PFSK-1 (cell line): ENCODE measurements around the gene HOXC4.

ENCODE experiments used
- FOXP2 ChIP-seq: optimal IDR thresholded peaks from 2 replicates; pipeline ENCODE3; 2011; ENCODE audit warnings: borderline replicate concordance, control low read depth, inconsistent platforms; ENCODE audit not compliant: insufficient read depth; ENCODE audit errors: extremely low read length, extremely low read depth
- POLR2AphosphoS5 ChIP-seq: IDR thresholded peaks from 2 replicates; pipeline ENCODE4 v1.6.1; 2012; ENCODE audit warnings: low read depth, mild to moderate bottlenecking, control low read depth, low read length, moderate library complexity
- SIN3A ChIP-seq: IDR thresholded peaks from 2 replicates; pipeline ENCODE4 v1.6.1; 2012; ENCODE audit warnings: mild to moderate bottlenecking, low read length, moderate library complexity, borderline replicate concordance; ENCODE audit not compliant: insufficient read depth
- TAF1 ChIP-seq: IDR thresholded peaks from 2 replicates; pipeline ENCODE4 v1.6.1; 2012; ENCODE audit warnings: low read length, control low read depth, borderline replicate concordance; ENCODE audit not compliant: insufficient read depth
- TF ChIP-seq, protein P1 (sequence below), 2 experiments: IDR thresholded peaks; 2 replicates each; pipeline versions ENCODE4 v1.6.1 to v1.8.0; 2011 to 2012; ENCODE audit warnings: low read depth in 2 of 2, low read length in 2 of 2, control low read depth in 1 of 2, inconsistent platforms in 1 of 2, mild to moderate bottlenecking in 1 of 2, moderate library complexity in 1 of 2; ENCODE audit not compliant: insufficient read depth in 1 of 2

DNA sequence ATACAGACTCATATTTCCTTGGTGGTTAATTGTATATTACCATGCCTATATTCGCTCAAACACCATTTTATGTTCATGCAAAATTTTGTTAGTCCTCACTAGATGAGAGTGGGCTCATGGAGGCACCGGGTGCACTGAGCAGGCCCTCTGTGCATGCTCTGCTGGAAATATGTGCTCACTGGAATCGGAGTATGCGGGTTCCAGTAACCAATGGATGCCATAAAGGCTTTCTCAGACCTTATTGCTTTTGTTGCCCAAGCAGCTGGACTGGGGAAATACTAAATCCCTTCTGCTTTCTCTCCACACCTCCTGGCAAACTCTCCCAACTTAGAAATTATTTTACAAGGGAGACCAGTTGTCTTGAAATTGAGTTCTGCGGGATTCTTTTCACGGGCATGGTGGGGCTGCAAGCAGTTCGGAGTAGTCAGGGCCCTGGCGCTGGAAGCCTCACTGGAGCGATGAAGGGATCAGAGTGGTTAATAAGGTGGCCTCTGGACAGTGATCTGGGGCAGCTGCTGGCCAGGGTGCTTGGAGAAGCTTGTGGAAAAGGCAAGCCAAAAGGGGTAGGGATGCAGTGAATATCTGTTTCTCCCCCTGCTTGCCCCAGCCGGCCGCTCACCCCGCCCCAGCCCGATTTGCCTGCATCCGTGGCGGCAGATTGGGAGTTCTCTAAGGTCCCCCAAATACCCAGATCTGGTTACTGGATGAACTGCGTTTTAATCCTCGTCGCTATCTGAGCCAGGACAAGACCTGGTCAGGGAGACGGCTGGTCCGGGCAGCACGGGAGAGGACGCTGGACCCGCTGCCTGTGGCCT, 32.8 kb upstream of the HOXC4 start:
- TF ChIP-seq POLR2AphosphoS5 (no peak), TAF1 (no peak), SIN3A (no peak), FOXP2 (no peak)
- TF ChIP-seq, protein P1, sequence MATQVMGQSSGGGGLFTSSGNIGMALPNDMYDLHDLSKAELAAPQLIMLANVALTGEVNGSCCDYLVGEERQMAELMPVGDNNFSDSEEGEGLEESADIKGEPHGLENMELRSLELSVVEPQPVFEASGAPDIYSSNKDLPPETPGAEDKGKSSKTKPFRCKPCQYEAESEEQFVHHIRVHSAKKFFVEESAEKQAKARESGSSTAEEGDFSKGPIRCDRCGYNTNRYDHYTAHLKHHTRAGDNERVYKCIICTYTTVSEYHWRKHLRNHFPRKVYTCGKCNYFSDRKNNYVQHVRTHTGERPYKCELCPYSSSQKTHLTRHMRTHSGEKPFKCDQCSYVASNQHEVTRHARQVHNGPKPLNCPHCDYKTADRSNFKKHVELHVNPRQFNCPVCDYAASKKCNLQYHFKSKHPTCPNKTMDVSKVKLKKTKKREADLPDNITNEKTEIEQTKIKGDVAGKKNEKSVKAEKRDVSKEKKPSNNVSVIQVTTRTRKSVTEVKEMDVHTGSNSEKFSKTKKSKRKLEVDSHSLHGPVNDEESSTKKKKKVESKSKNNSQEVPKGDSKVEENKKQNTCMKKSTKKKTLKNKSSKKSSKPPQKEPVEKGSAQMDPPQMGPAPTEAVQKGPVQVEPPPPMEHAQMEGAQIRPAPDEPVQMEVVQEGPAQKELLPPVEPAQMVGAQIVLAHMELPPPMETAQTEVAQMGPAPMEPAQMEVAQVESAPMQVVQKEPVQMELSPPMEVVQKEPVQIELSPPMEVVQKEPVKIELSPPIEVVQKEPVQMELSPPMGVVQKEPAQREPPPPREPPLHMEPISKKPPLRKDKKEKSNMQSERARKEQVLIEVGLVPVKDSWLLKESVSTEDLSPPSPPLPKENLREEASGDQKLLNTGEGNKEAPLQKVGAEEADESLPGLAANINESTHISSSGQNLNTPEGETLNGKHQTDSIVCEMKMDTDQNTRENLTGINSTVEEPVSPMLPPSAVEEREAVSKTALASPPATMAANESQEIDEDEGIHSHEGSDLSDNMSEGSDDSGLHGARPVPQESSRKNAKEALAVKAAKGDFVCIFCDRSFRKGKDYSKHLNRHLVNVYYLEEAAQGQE (IDR thresholded peaks at IDR 0.05; ENCODE audit: insufficient read depth in 1 of 2, low read depth in 2 of 2, low read length in 2 of 2): no peak
